Transverse colon (tissue), 3 donors: Measurements from ENCODE around the gene SPATA6L.

ENCODE experiments used
- POLR2A ChIP-seq: fragments of 450-650 bp; IDR thresholded peaks from one replicate; pipeline ENCODE4 v1.6.1; 2016; ENCODE audit warnings: antibody characterized with exemption, mild to moderate bottlenecking, moderate library complexity
- POLR2AphosphoS5 ChIP-seq, 3 donors: sonication (generic); formaldehyde crosslinking; IDR thresholded peaks; one replicate each; pipeline ENCODE4 v1.6.1; 2016; ENCODE audit warnings: antibody characterized with exemption in 3 of 3

GRCh38 chr9:4709380-4709779 is 43.1 kb upstream of the SPATA6L start:
- TF ChIP-seq POLR2AphosphoS5 (IDR thresholded peaks at IDR 0.05), result no peak
- TF ChIP-seq POLR2A, result no peak
